Nephron progenitor cell (in vitro differentiated cells): ENCODE data around the gene GPRASP3.
A peak's percentile ranks its signal among the peaks of the same experiment; 100 is the strongest.

Experiments used
- DNase-seq: peaks from one replicate; pipeline ENCODE4 v3.0.0; 2021
- H3K27ac Mint-ChIP-seq: 2 replicates; pipeline ENCODE4 v1.8.0; 2021; ENCODE audit warnings: mild to moderate bottlenecking, moderate library complexity, mixed read lengths
- H3K27me3 Mint-ChIP-seq: 2 replicates; pipeline ENCODE4 v1.8.0; 2021; ENCODE audit warnings: mild to moderate bottlenecking, low read depth, mixed read lengths; ENCODE audit not compliant: poor library complexity
- H3K36me3 Mint-ChIP-seq: 2 replicates; pipeline ENCODE4 v1.8.0; 2021; ENCODE audit warnings: low read depth, mixed read lengths
- H3K4me1 Mint-ChIP-seq: 2 replicates; pipeline ENCODE4 v1.8.0; 2021; ENCODE audit warnings: mixed read lengths
- H3K4me3 Mint-ChIP-seq: 2 replicates; pipeline ENCODE4 v1.8.0; 2021; ENCODE audit warnings: mild to moderate bottlenecking, moderate library complexity, mixed read lengths
- H3K9me3 Mint-ChIP-seq: 2 replicates; pipeline ENCODE4 v1.8.0; 2021; ENCODE audit warnings: mild to moderate bottlenecking, moderate library complexity, mixed read lengths
- TF ChIP-seq, protein P1 (sequence below): fragments of 200-600 bp; sonication (generic); IDR thresholded peaks from 2 replicates; pipeline ENCODE4 v1.5.0; 2021; ENCODE audit warnings: antibody characterized with exemption

GPRASP3 gene

GRCh38 chrX:102767287-102767686, 46.7 kb downstream of the GPRASP3 start:
- no peaks in the 10 kb centered on the region for H3K36me3 Mint-ChIP-seq
- peak overlapping the region; percentile 62 for H3K4me3 Mint-ChIP-seq
- H3K9me3 Mint-ChIP-seq: peaks cover 16% of the 10 kb centered on the region
- H3K4me1 Mint-ChIP-seq: peaks cover 13% of the 10 kb centered on the region
- no peaks in the 10 kb centered on the region for H3K27me3 Mint-ChIP-seq
- no peak for DNase-seq
- TF ChIP-seq, protein P1, sequence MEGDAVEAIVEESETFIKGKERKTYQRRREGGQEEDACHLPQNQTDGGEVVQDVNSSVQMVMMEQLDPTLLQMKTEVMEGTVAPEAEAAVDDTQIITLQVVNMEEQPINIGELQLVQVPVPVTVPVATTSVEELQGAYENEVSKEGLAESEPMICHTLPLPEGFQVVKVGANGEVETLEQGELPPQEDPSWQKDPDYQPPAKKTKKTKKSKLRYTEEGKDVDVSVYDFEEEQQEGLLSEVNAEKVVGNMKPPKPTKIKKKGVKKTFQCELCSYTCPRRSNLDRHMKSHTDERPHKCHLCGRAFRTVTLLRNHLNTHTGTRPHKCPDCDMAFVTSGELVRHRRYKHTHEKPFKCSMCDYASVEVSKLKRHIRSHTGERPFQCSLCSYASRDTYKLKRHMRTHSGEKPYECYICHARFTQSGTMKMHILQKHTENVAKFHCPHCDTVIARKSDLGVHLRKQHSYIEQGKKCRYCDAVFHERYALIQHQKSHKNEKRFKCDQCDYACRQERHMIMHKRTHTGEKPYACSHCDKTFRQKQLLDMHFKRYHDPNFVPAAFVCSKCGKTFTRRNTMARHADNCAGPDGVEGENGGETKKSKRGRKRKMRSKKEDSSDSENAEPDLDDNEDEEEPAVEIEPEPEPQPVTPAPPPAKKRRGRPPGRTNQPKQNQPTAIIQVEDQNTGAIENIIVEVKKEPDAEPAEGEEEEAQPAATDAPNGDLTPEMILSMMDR: no peak
- no peak overlapping the region for H3K27ac Mint-ChIP-seq

- DNase-seq: peak; percentile 75
- Mint-ChIP-seq H3K4me3 (peak overlapping the region; percentile 100), H3K9me3 (peaks cover 22% of the 10 kb centered on the region), H3K36me3 (peaks cover 9% of the 10 kb centered on the region), H3K27ac (peak overlapping the region; percentile 99), H3K4me1 (peaks cover 13% of the 10 kb centered on the region), H3K27me3 (no peaks in the 10 kb centered on the region)
- TF ChIP-seq, protein P1: no peak
Measured at GRCh38 chrX:102768987-102769761, 48.6 kb downstream of the GPRASP3 start.
